ENCODE results near the gene PHF23. TPM values are rescaled to one million over a fixed set of nuclear protein-coding genes. Genes with fewer than 3 reads are reported as not detected.

The PHF23 gene
- total and polyA plus RNA-seq, 9 of the 15 experiments (the other 6 are each of a cell fraction or from before 2014, with no cell fraction given) = 7.4 to 87.5 (median 33.7) TPM

DNA sequence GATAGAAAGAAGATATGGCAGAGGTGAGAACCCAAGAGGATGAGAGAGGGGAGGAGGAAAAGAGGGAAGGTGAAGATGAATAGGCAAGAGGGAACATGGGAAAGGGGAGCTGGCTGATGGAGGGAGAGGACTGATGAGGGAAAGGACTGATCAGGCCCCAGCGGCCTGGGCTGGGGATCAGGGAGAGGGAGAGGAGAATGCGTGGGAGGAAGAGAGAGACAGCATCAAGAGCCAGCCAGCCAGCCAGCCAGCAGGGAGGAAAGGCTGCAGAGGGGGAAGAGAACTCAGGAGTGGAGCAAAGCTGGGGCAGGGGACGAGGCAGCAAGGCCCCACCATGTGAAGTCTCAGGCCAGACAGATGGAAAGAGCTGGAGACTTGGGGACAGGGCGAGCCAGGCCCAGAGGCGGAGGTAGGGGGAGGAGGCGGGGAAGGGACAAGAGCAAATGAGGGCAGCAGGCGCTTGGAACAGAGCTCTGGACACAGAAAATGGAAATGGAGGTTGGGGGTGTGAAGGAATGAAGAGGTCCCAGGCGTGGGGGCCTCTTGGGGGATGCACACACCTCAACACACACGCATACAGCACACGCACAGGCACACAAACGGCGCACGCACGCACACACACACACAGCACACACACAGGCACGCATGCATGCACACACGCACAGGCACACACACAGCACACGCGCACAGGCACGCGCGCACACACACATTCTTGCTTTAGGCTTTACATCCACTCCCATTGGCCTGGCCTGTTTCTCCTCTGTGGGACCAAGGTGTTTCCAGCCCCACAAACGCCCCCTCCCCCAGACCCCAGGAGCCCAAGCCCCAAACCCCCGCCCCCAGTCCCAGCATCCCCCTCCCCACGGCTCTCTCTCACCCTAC lies 31.9 kb downstream of the PHF23 start:
- in situ Hi-C loops (cut with MboI) (no loop called here), intact Hi-C loops (cut with micrococcal nuclease) (no loop called here)
- 72% methylated on average over 4 of the region's 24 CpGs for WGBS (ENCODE audit: insufficient coverage, low coverage, missing lambda C conversion rate)
- Histone ChIP-seq H3K9me1 (ENCODE audit: control insufficient read depth, insufficient read depth, low read length) (no peaks in the 10 kb centered on the region), H2AFZ (ENCODE audit: low read depth, low read length) (no peak overlapping the region), H3K9me3 (replicated peaks; ENCODE audit: control insufficient read depth, insufficient read depth, low read depth, low read length) (no peaks in the 10 kb centered on the region), H3K79me2 (ENCODE audit: control insufficient read depth, insufficient read depth, low read length) (peaks cover 6% of the 10 kb centered on the region; the same call in 2 of the 3 replicates), H4K20me1 (replicated peaks; ENCODE audit: control insufficient read depth, insufficient read depth, low read length) (peaks cover 3% of the 10 kb centered on the region; the same call in 1 of the 2 replicates), H3K36me3 (ENCODE audit: control insufficient read depth, insufficient read depth, low read length) (peaks cover 15% of the 10 kb centered on the region; the same call in 2 of the 3 replicates), H3K4me2 (ENCODE audit: insufficient read depth, low read length) (no peak overlapping the region), H3K4me3 (no peak overlapping the region), H3K27me3 (ENCODE audit: control insufficient read depth in 2 of 2, insufficient read depth in 2 of 2, low read length in 2 of 2) (no peaks in the 10 kb centered on the region), H3K4me1 (replicated peaks in 1 of 2; ENCODE audit: control insufficient read depth in 2 of 2, insufficient read depth in 2 of 2, low read length in 2 of 2) (peaks cover 7 to 37% of the 10 kb centered on the region in 2 experiments; a peak in 4 of 5 replicates), H3K27ac (ENCODE audit: extremely low read depth, low read depth, low read length) (no peak overlapping the region), H3K9ac (ENCODE audit: insufficient read depth in 1 of 2, low read depth in 2 of 2, low read length in 2 of 2) (peak overlapping the region in 1 of 2 experiments; percentile 55; a peak in 2 of 4 replicates)
- peak in 1 of 2 experiments; percentile 79; a peak in 2 of 4 replicates for TF ChIP-seq KDM1A (IDR thresholded peaks at IDR 0.05)
- TF ChIP-seq, protein P1, sequence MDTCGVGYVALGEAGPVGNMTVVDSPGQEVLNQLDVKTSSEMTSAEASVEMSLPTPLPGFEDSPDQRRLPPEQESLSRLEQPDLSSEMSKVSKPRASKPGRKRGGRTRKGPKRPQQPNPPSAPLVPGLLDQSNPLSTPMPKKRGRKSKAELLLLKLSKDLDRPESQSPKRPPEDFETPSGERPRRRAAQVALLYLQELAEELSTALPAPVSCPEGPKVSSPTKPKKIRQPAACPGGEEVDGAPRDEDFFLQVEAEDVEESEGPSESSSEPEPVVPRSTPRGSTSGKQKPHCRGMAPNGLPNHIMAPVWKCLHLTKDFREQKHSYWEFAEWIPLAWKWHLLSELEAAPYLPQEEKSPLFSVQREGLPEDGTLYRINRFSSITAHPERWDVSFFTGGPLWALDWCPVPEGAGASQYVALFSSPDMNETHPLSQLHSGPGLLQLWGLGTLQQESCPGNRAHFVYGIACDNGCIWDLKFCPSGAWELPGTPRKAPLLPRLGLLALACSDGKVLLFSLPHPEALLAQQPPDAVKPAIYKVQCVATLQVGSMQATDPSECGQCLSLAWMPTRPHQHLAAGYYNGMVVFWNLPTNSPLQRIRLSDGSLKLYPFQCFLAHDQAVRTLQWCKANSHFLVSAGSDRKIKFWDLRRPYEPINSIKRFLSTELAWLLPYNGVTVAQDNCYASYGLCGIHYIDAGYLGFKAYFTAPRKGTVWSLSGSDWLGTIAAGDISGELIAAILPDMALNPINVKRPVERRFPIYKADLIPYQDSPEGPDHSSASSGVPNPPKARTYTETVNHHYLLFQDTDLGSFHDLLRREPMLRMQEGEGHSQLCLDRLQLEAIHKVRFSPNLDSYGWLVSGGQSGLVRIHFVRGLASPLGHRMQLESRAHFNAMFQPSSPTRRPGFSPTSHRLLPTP (IDR thresholded peaks at IDR 0.05; ENCODE audit: borderline replicate concordance, extremely low read depth, insufficient read length) = no peak
- TF ChIP-seq BRD4 (IDR thresholded peaks at IDR 0.05) = no peak
- TF ChIP-seq ZSCAN32 (CRISPR knock-in tag; IDR thresholded peaks at IDR 0.05) = no peak
- TF ChIP-seq NFYB (IDR thresholded peaks at IDR 0.05; ENCODE audit: extremely low read depth, insufficient read length) = no peak
- TF ChIP-seq EGR1 (conservative IDR thresholded peaks at IDR 0.05) = peak; percentile 88
- ATAC-seq = no peak
- ChIA-PET POLR2A (interaction anchor here (0.6 to 1.1 kb wide), 4 partner anchors 9 to 13 kb away, joined by 3 to 4 read pairs (median 3); partner anchors contain the start of genes ACADVL and DLG4), CTCF (ENCODE audit: low intra/inter-chr PET ratio) (no interaction called here)
- DNase-seq (ENCODE audit: extremely low read depth in 1 of 4, low spot score in 3 of 4) = peak in 3 of 4 experiments; percentile 25 to 36 (median 31)
- no TSS peak for BruUV-seq (replicated peaks)
- FAIRE-seq = no peak

Data from K562 (cell line).